ENCODE data around the gene C1orf174. TPM values are rescaled to one million over a fixed set of nuclear protein-coding genes. Genes with fewer than 3 reads are reported as not detected.

Gene C1orf174
- total RNA-seq, 1 donor from 2014 or later = 11.7 TPM

- peaks cover 23% of the 10 kb centered on the region for H3K9me3 ChIP-seq (replicated peaks)
- DNase-seq = no peak
- H3K4me3 ChIP-seq = no peak overlapping the region
- intact Hi-C loops (cut with micrococcal nuclease) = no loop called here
- no peak overlapping the region for H3K27ac ChIP-seq (replicated peaks)
- peaks cover 23% of the 10 kb centered on the region for H3K36me3 ChIP-seq
- peaks cover 17% of the 10 kb centered on the region for H3K4me1 ChIP-seq
- TF ChIP-seq CTCF (IDR thresholded peaks at IDR 0.05; ENCODE audit: borderline replicate concordance) = no peak
- H3K27me3 ChIP-seq (ENCODE audit: low read depth) = no peaks in the 10 kb centered on the region
Observed at GRCh38 chr1:3894626-3895278, 5.3 kb downstream of the C1orf174 start.

DNA sequence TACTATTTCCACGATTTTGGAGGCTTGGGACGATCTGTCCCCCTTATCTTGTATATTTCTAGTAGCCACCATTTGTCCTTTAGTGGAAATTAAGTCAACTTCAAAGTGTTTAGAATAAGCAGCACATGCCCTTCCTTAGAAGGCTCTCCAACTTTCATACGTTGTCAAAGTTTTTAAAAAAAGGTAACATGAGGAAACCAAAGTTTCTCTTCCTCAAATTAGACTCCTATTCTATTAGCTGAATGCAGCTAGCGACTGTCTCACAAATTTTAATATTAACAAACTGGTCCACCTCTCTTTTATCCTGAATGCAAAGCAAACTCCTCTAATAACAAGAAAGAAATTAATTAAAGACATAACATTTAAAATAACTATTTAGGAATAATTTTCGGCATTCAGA lies 6.9 kb downstream of the C1orf174 start:
- Histone ChIP-seq H3K9me3 (replicated peaks) (peaks cover 12% of the 10 kb centered on the region), H3K27me3 (ENCODE audit: low read depth) (no peaks in the 10 kb centered on the region), H3K4me1 (peaks cover 8% of the 10 kb centered on the region), H3K4me3 (no peak overlapping the region), H3K36me3 (peaks cover 38% of the 10 kb centered on the region), H3K27ac (replicated peaks) (no peak overlapping the region)
- no peak for TF ChIP-seq CTCF (IDR thresholded peaks at IDR 0.05; ENCODE audit: borderline replicate concordance)
- intact Hi-C loops (cut with micrococcal nuclease) = no loop called here
- no peak for DNase-seq

DNA sequence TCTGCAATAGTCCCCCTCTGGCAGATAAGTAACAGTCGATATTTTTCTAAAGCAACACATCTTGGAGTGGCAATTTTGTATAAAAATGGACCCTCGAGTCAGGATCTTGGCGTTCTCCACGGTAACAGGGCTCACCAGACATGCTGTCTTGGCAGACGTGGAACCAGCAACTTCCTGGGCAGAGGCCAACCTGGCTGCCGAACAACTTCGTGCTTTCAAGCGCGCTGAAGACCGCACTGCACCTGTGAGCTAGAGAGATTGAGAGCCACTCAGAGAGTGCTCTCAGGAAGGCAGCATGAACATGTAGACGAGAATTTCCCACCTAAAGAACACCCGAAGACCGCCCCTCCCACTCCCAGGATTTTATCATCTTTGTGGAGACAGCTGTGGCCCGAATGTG lies 7.3 kb downstream of the C1orf174 start:
- Histone ChIP-seq H3K9me3 (replicated peaks) (peaks cover 8% of the 10 kb centered on the region), H3K4me1 (peaks cover 8% of the 10 kb centered on the region), H3K27me3 (ENCODE audit: low read depth) (no peaks in the 10 kb centered on the region), H3K36me3 (peaks cover 43% of the 10 kb centered on the region), H3K4me3 (no peak overlapping the region), H3K27ac (replicated peaks) (no peak overlapping the region)
- TF ChIP-seq CTCF (IDR thresholded peaks at IDR 0.05; ENCODE audit: borderline replicate concordance) = no peak
- intact Hi-C loops (cut with micrococcal nuclease) = no loop called here
- peak; percentile 36 for DNase-seq

DNA sequence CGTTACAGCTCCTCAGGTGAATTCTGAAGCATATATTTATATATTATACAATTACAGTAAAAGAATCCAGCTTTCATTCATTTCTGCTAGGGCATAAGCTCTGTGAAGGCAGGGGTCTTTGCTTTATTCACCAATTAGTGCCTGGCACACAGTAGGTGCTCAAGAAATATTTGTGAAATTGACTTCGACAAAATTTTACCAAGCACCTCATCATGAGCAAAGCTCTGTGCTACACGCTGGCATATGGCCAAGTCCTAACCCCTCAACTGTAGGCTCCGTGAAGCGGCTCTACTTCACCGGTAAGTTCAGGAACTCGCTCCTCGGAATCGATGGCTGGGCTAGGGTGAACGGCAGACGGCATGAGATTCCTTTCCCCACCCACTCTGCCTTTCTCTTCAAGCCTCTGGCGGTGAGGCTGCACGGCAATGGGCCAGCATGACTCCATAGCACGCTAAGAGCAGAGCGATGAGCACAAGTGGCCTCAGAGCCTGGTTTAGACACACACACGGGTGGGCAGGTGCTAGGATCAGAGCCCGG lies 8.7 kb downstream of the C1orf174 start:
- peaks cover 55% of the 10 kb centered on the region for H3K36me3 ChIP-seq
- DNase-seq = no peak
- intact Hi-C loops (cut with micrococcal nuclease) = no loop called here
- H3K4me1 ChIP-seq = peaks cover 8% of the 10 kb centered on the region
- H3K4me3 ChIP-seq = no peak overlapping the region
- H3K27ac ChIP-seq (replicated peaks) = no peak overlapping the region
- no peaks in the 10 kb centered on the region for H3K9me3 ChIP-seq (replicated peaks)
- no peaks in the 10 kb centered on the region for H3K27me3 ChIP-seq (ENCODE audit: low read depth)
- TF ChIP-seq CTCF (IDR thresholded peaks at IDR 0.05; ENCODE audit: borderline replicate concordance) = no peak

DNA sequence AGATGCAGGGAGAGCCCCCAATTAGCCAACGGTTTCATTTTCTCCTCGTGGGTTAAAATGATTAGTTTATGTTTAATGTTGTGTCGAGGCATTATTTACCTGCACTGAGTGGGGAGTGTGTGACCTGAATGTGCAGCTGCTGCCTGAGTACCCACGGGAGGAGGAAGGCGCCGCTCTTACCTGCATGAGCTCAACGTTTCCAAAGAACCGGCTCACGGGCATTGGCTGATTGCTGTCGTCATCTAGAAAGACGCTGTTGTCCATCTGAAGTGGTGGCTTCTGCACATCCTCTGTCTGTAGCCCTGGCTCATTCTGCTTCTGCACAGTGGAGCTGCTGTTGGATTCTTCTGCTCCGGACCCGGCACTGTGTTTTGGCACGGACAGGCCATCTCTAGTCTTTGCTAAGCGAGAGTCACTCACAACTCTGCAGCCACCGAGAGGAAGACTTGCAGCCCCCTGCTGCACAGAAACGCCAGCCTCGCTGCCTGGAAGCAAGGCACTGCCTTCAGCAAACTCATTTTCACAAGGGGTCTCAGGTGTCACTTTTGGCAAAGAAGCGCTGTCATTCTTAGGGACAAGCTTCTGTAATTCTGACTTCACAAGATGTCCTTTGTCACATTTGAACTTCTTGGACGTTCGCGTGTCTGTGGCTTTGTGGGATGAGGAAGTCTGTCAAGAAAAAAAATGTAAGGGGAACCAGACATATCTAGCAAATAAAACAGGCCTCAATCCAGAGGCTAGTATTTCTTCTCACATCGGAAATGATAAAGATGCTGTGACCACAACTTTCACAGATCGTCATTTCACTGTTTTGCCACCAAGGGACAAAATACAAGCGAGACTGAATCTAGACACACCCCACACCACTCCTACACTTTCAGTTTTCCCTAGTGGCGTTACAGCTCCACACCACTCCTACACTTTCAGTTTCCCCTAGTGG lies 9.4 kb downstream of the C1orf174 start:
- peaks cover 62% of the 10 kb centered on the region for H3K36me3 ChIP-seq
- H3K27me3 ChIP-seq (ENCODE audit: low read depth) = no peaks in the 10 kb centered on the region
- H3K9me3 ChIP-seq (replicated peaks) = no peaks in the 10 kb centered on the region
- peaks cover 8% of the 10 kb centered on the region for H3K4me1 ChIP-seq
- no peak overlapping the region for H3K4me3 ChIP-seq
- H3K27ac ChIP-seq (replicated peaks) = no peak overlapping the region
- DNase-seq = no peak
- TF ChIP-seq CTCF (IDR thresholded peaks at IDR 0.05; ENCODE audit: borderline replicate concordance) = no peak
- intact Hi-C loops (cut with micrococcal nuclease) = no loop called here
